ENCODE results near the gene COQ5.

The COQ5 gene

GRCh38 chr12:120480211-120480610 lies 48.7 kb downstream of the COQ5 start:
- no peak for DNase-seq

GRCh38 chr12:120479458-120479857 lies 49.5 kb downstream of the COQ5 start:
- no peak for DNase-seq

- DNase-seq, result no peak
Observed at GRCh38 chr12:120475643-120476042, 53.3 kb downstream of the COQ5 start.

GRCh38 chr12:120474616-120474960 lies 54.4 kb downstream of the COQ5 start:
- DNase-seq, result no peak

- no peak for DNase-seq
Observed at GRCh38 chr12:120473807-120474615, 54.9 kb downstream of the COQ5 start.

- no peak for DNase-seq
Observed at GRCh38 chr12:120472521-120472920, 56.4 kb downstream of the COQ5 start.

- DNase-seq, result no peak
Observed at GRCh38 chr12:120470150-120470784, 58.7 kb downstream of the COQ5 start.

GRCh38 chr12:120469450-120470149 lies 59.4 kb downstream of the COQ5 start, which contains the start of gene SRSF9:
SRSF9 (minus strand) TSS chr12:120469748; CDS start chr12:120469609, 139 bp downstream.
- peak; percentile 90 for DNase-seq

- DNase-seq, result no peak
Observed at GRCh38 chr12:120468821-120469449, 60.0 kb downstream of the COQ5 start.

- no peak for DNase-seq
Observed at GRCh38 chr12:120468325-120468820, 60.6 kb downstream of the COQ5 start.

- no peak for DNase-seq
Observed at GRCh38 chr12:120467439-120467838, 61.5 kb downstream of the COQ5 start.

GRCh38 chr12:120466560-120467315 lies 62.2 kb downstream of the COQ5 start:
- no peak for DNase-seq

GRCh38 chr12:120465756-120466155 lies 63.2 kb downstream of the COQ5 start:
- DNase-seq, result no peak

- no peak for DNase-seq
Observed at GRCh38 chr12:120463712-120464111, 65.2 kb downstream of the COQ5 start.

GRCh38 chr12:120462099-120462640 lies 66.8 kb downstream of the COQ5 start:
- DNase-seq, result no peak

GRCh38 chr12:120460157-120460556 lies 68.8 kb downstream of the COQ5 start:
- no peak for DNase-seq

GRCh38 chr12:120457133-120457532 lies 71.8 kb downstream of the COQ5 start:
- DNase-seq, result no peak

GRCh38 chr12:120455302-120455701 lies 73.7 kb downstream of the COQ5 start:
- DNase-seq, result no peak

- no peak for DNase-seq
Observed at GRCh38 chr12:120453977-120454376, 75.0 kb downstream of the COQ5 start.

All from NCI-H1092 (cell line).